ENCODE measurements around the gene EPHA7.

The EPHA7 gene

DNA sequence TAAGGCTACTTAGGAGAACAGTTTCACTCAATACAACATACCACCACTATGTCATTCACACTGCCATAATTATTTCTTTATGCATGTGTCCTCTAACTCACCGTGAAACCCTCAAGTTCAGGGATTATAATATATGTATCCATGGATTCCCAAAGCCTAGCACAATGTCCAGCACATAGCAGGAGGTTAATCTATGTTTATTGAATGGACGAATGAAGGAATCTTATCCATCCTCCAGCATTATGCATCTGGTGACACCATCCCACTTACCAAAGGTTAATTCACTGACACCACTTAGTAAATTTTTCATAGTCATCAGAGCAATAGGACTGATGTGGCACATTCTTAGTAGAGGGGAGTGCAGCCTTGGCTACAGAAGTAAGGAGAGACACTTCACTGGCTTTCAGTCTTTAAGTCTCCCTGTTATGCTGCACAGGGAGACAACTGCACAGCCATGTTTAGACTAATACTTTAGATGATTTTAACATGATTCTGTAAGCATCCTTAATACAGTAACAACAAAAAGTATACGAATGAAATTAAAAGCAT lies 49.7 kb downstream of the EPHA7 start:
- no peak overlapping the region for H2BK12ac ChIP-seq (ENCODE audit: low read length)
- H3K4me3 ChIP-seq (ENCODE audit: low read depth, low read length), result no peak overlapping the region
- no peaks in the 10 kb centered on the region for H3K27me3 ChIP-seq (ENCODE audit: insufficient read depth, low read length)
- H3K27ac ChIP-seq (ENCODE audit: low read depth, low read length), result no peak overlapping the region
- no peak overlapping the region for H3K4me2 ChIP-seq (ENCODE audit: low read length)
- H3K9ac ChIP-seq (ENCODE audit: low read length), result no peak overlapping the region
- no peak overlapping the region for H2BK5ac ChIP-seq (ENCODE audit: low read depth, low read length, poor library complexity)
- H2AK5ac ChIP-seq (ENCODE audit: low read length), result no peak overlapping the region
- H3K4ac ChIP-seq (ENCODE audit: low read depth, low read length), result no peak overlapping the region
- H3K4me1 ChIP-seq (ENCODE audit: control insufficient read depth in 1 of 2, insufficient read depth in 2 of 2, low read length in 2 of 2), result no peaks in the 10 kb centered on the region
- H3K9me3 ChIP-seq (ENCODE audit: insufficient read depth, low read depth, low read length), result no peaks in the 10 kb centered on the region
- WGBS (ENCODE audit: extremely low coverage, insufficient coverage, insufficient read length), result no CpG with 5 or more reads among the region's 3 CpGs
- no peaks in the 10 kb centered on the region for H3K79me1 ChIP-seq (ENCODE audit: low read length)
- H2BK120ac ChIP-seq (ENCODE audit: insufficient read depth, low read length, poor library complexity), result no peak overlapping the region
- no peak overlapping the region for H2AFZ ChIP-seq (ENCODE audit: insufficient read depth, low read length, poor library complexity)
- no peak overlapping the region for H4K8ac ChIP-seq (ENCODE audit: low read depth, low read length)
- H4K12ac ChIP-seq (ENCODE audit: low read depth, low read length), result no peak overlapping the region
- H3K36me3 ChIP-seq (ENCODE audit: control insufficient read depth in 1 of 2, insufficient read depth in 2 of 2, low read length in 2 of 2), result no peaks in the 10 kb centered on the region
- no peaks in the 10 kb centered on the region for H3K79me2 ChIP-seq (ENCODE audit: control insufficient read depth, insufficient read depth, low read length, poor library complexity)
- no peak overlapping the region for H3K14ac ChIP-seq (ENCODE audit: low read length)
- H3K23ac ChIP-seq (ENCODE audit: low read length), result no peak overlapping the region
- no peak overlapping the region for H4K91ac ChIP-seq (ENCODE audit: low read depth, low read length)
- no peak for DNase-seq
- no peak overlapping the region for H3K18ac ChIP-seq (ENCODE audit: low read length)

DNA sequence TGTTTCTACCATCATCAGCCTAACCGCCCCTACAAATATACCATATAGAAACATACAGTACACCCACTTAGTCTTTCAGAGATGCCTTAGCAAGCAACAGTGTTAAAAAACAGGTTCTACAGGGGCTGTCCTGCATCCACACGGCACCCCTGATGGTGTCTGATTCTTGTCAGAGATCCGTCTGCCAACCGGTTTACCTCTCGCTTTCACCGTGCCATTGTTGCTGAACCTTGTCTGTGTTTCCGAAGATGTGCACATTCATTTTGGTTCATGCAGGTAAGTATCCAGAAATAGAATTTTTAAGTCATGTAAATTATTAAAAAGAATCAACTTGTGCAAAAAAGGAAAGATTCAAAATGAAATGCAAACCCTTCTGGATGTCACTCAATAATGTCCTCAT lies 52.9 kb downstream of the EPHA7 start:
- WGBS (ENCODE audit: extremely low coverage, insufficient coverage, insufficient read length), result no CpG with 5 or more reads among the region's 7 CpGs
- H4K8ac ChIP-seq (ENCODE audit: low read depth, low read length), result no peak overlapping the region
- no peaks in the 10 kb centered on the region for H3K9me3 ChIP-seq (ENCODE audit: insufficient read depth, low read depth, low read length)
- H3K4me3 ChIP-seq (ENCODE audit: low read depth, low read length), result no peak overlapping the region
- no peak overlapping the region for H2AK5ac ChIP-seq (ENCODE audit: low read length)
- H3K14ac ChIP-seq (ENCODE audit: low read length), result no peak overlapping the region
- H4K91ac ChIP-seq (ENCODE audit: low read depth, low read length), result no peak overlapping the region
- no peak overlapping the region for H3K18ac ChIP-seq (ENCODE audit: low read length)
- no peak overlapping the region for H2BK120ac ChIP-seq (ENCODE audit: insufficient read depth, low read length, poor library complexity)
- no peak for DNase-seq
- H2AFZ ChIP-seq (ENCODE audit: insufficient read depth, low read length, poor library complexity), result no peak overlapping the region
- no peak overlapping the region for H3K4ac ChIP-seq (ENCODE audit: low read depth, low read length)
- no peaks in the 10 kb centered on the region for H3K4me1 ChIP-seq (ENCODE audit: control insufficient read depth in 1 of 2, insufficient read depth in 2 of 2, low read length in 2 of 2)
- H3K36me3 ChIP-seq (ENCODE audit: control insufficient read depth in 1 of 2, insufficient read depth in 2 of 2, low read length in 2 of 2), result no peaks in the 10 kb centered on the region
- H3K79me2 ChIP-seq (ENCODE audit: control insufficient read depth, insufficient read depth, low read length, poor library complexity), result no peaks in the 10 kb centered on the region
- H3K4me2 ChIP-seq (ENCODE audit: low read length), result no peak overlapping the region
- no peaks in the 10 kb centered on the region for H3K27me3 ChIP-seq (ENCODE audit: insufficient read depth, low read length)
- no peak overlapping the region for H4K12ac ChIP-seq (ENCODE audit: low read depth, low read length)
- no peak overlapping the region for H3K27ac ChIP-seq (ENCODE audit: low read depth, low read length)
- no peak overlapping the region for H2BK12ac ChIP-seq (ENCODE audit: low read length)
- no peak overlapping the region for H3K23ac ChIP-seq (ENCODE audit: low read length)
- no peak overlapping the region for H3K9ac ChIP-seq (ENCODE audit: low read length)
- no peaks in the 10 kb centered on the region for H3K79me1 ChIP-seq (ENCODE audit: low read length)
- no peak overlapping the region for H2BK5ac ChIP-seq (ENCODE audit: low read depth, low read length, poor library complexity)

DNA sequence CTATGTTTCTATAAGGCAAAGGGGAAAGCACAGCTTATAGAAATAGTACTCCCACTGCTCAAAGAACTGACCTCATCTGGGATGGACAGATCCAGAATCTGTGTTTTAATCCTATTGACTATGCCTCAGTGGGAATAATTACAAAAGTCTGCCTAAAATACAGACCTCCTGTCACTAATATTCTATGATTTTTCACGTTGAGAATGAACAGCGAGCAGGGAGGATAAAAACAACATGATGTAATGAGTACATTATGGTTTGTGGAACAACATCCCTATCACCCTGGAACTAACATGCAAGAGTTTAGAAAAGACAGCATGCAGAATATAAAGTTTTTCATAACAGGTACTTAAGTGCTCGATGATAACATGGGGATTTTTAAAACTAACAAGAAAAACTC lies 53.9 kb downstream of the EPHA7 start:
- no peak overlapping the region for H2BK120ac ChIP-seq (ENCODE audit: insufficient read depth, low read length, poor library complexity)
- no peak overlapping the region for H3K23ac ChIP-seq (ENCODE audit: low read length)
- no peaks in the 10 kb centered on the region for H3K27me3 ChIP-seq (ENCODE audit: insufficient read depth, low read length)
- no peak overlapping the region for H3K27ac ChIP-seq (ENCODE audit: low read depth, low read length)
- H4K12ac ChIP-seq (ENCODE audit: low read depth, low read length), result no peak overlapping the region
- no peak for DNase-seq
- no peak overlapping the region for H4K91ac ChIP-seq (ENCODE audit: low read depth, low read length)
- H3K4me2 ChIP-seq (ENCODE audit: low read length), result no peak overlapping the region
- no peak overlapping the region for H3K4me3 ChIP-seq (ENCODE audit: low read depth, low read length)
- no peak overlapping the region for H3K18ac ChIP-seq (ENCODE audit: low read length)
- no CpG with 5 or more reads among the region's 3 CpGs for WGBS (ENCODE audit: extremely low coverage, insufficient coverage, insufficient read length)
- no peak overlapping the region for H2AK5ac ChIP-seq (ENCODE audit: low read length)
- H2BK12ac ChIP-seq (ENCODE audit: low read length), result no peak overlapping the region
- H3K36me3 ChIP-seq (ENCODE audit: control insufficient read depth in 1 of 2, insufficient read depth in 2 of 2, low read length in 2 of 2), result no peaks in the 10 kb centered on the region
- no peak overlapping the region for H3K4ac ChIP-seq (ENCODE audit: low read depth, low read length)
- no peaks in the 10 kb centered on the region for H3K79me1 ChIP-seq (ENCODE audit: low read length)
- no peak overlapping the region for H3K9ac ChIP-seq (ENCODE audit: low read length)
- no peak overlapping the region for H4K8ac ChIP-seq (ENCODE audit: low read depth, low read length)
- H3K14ac ChIP-seq (ENCODE audit: low read length), result no peak overlapping the region
- H3K9me3 ChIP-seq (ENCODE audit: insufficient read depth, low read depth, low read length), result no peaks in the 10 kb centered on the region
- H2BK5ac ChIP-seq (ENCODE audit: low read depth, low read length, poor library complexity), result no peak overlapping the region
- H3K79me2 ChIP-seq (ENCODE audit: control insufficient read depth, insufficient read depth, low read length, poor library complexity), result no peaks in the 10 kb centered on the region
- no peaks in the 10 kb centered on the region for H3K4me1 ChIP-seq (ENCODE audit: control insufficient read depth in 1 of 2, insufficient read depth in 2 of 2, low read length in 2 of 2)
- no peak overlapping the region for H2AFZ ChIP-seq (ENCODE audit: insufficient read depth, low read length, poor library complexity)

DNA sequence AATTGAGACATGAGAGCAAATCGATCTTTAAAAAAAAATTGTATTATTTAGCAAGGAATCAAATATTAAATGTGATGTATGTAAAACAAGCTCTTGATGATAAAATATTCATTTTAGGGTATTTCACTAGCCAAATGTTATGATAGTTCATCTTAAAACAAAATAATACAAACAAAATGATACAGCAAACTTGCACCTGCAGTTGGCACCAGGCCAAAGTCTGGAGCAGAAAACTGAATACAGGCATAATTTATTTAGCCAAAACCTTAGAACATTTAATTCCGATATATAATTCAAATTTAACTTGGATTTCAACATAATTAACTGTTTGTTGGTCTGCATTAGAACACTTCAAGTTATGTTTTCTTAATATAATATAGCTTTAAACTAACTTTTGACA lies 60.9 kb downstream of the EPHA7 start:
- no peak overlapping the region for H3K14ac ChIP-seq (ENCODE audit: low read length)
- no peaks in the 10 kb centered on the region for H3K4me1 ChIP-seq (ENCODE audit: control insufficient read depth in 1 of 2, insufficient read depth in 2 of 2, low read length in 2 of 2)
- no peak overlapping the region for H4K91ac ChIP-seq (ENCODE audit: low read depth, low read length)
- H3K79me1 ChIP-seq (ENCODE audit: low read length), result no peaks in the 10 kb centered on the region
- no peak overlapping the region for H4K8ac ChIP-seq (ENCODE audit: low read depth, low read length)
- H2AFZ ChIP-seq (ENCODE audit: insufficient read depth, low read length, poor library complexity), result no peak overlapping the region
- no peak overlapping the region for H2BK12ac ChIP-seq (ENCODE audit: low read length)
- H3K4ac ChIP-seq (ENCODE audit: low read depth, low read length), result no peak overlapping the region
- H3K23ac ChIP-seq (ENCODE audit: low read length), result no peak overlapping the region
- H2BK120ac ChIP-seq (ENCODE audit: insufficient read depth, low read length, poor library complexity), result no peak overlapping the region
- DNase-seq, result no peak
- H4K12ac ChIP-seq (ENCODE audit: low read depth, low read length), result no peak overlapping the region
- no peak overlapping the region for H3K9ac ChIP-seq (ENCODE audit: low read length)
- no peak overlapping the region for H3K4me3 ChIP-seq (ENCODE audit: low read depth, low read length)
- no peak overlapping the region for H3K18ac ChIP-seq (ENCODE audit: low read length)
- no peaks in the 10 kb centered on the region for H3K79me2 ChIP-seq (ENCODE audit: control insufficient read depth, insufficient read depth, low read length, poor library complexity)
- no peaks in the 10 kb centered on the region for H3K27me3 ChIP-seq (ENCODE audit: insufficient read depth, low read length)
- no peaks in the 10 kb centered on the region for H3K36me3 ChIP-seq (ENCODE audit: control insufficient read depth in 1 of 2, insufficient read depth in 2 of 2, low read length in 2 of 2)
- no CpG with 5 or more reads among the region's 2 CpGs for WGBS (ENCODE audit: extremely low coverage, insufficient coverage, insufficient read length)
- H2BK5ac ChIP-seq (ENCODE audit: low read depth, low read length, poor library complexity), result no peak overlapping the region
- no peaks in the 10 kb centered on the region for H3K9me3 ChIP-seq (ENCODE audit: insufficient read depth, low read depth, low read length)
- no peak overlapping the region for H2AK5ac ChIP-seq (ENCODE audit: low read length)
- H3K27ac ChIP-seq (ENCODE audit: low read depth, low read length), result no peak overlapping the region
- no peak overlapping the region for H3K4me2 ChIP-seq (ENCODE audit: low read length)

All from trophoblast cell (in vitro differentiated cells and primary cell).